ENCODE data around the gene TOM1L2. TPM values are rescaled to one million over a fixed set of nuclear protein-coding genes. Genes with fewer than 3 reads are reported as not detected.

The TOM1L2 gene
- total RNA-seq, 3 donors from 2014 or later = 67.8 to 101 (median 87.7) TPM

DNA sequence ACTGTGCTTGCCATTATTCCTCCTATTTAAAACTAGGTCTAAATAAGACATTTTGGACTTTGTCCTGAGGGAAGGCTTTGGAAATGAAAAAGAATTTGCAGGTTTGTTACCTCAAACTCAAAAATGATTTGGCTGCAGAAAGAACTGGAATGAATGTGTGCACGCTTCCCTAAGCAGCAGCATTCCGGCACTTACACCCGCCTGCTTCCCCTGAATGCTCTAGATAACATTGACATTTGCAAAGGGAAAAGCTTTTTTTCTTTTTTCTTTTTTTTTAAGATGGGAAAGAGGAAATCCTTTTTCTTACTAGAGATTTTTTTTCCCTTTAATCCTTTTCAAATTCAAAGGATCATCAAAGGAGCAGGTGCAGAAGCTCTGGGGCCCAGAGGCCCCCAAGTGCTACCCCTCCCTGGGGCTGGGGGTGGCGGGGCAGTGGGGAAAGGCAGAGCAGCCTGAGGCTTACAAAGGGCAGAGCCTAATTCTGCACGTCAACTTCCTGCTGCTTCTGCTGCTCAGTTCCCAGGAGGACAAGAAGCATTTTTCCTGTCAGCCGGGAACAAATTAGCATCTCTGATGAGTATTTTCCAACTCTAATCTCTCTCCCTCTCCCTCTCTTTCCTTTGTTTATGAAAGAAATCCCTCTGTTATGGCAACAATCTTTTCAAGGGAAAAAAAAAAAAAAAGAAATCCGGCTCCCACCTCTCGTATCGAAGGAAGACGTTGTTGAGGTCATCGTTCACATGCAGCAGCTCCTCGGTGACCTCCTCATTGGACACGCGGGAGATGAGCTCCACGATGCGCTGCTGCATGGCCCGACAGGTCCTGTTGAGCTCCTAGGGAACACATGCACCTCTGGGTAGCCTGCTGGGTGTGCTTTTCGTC, 103.3 kb downstream of the TOM1L2 start:
- Histone ChIP-seq H3K4me1 (ENCODE audit: low read depth) (no peaks in the 10 kb centered on the region), H3K36me3 (ENCODE audit: low read depth) (no peaks in the 10 kb centered on the region), H3K4me3 (no peak overlapping the region), H3K9me3 (no peaks in the 10 kb centered on the region)
- DNase-seq (no peak), ATAC-seq (no peak)
- intact Hi-C loops (cut with DNase I, micrococcal nuclease) = no loop called here
- TF ChIP-seq, protein P1, sequence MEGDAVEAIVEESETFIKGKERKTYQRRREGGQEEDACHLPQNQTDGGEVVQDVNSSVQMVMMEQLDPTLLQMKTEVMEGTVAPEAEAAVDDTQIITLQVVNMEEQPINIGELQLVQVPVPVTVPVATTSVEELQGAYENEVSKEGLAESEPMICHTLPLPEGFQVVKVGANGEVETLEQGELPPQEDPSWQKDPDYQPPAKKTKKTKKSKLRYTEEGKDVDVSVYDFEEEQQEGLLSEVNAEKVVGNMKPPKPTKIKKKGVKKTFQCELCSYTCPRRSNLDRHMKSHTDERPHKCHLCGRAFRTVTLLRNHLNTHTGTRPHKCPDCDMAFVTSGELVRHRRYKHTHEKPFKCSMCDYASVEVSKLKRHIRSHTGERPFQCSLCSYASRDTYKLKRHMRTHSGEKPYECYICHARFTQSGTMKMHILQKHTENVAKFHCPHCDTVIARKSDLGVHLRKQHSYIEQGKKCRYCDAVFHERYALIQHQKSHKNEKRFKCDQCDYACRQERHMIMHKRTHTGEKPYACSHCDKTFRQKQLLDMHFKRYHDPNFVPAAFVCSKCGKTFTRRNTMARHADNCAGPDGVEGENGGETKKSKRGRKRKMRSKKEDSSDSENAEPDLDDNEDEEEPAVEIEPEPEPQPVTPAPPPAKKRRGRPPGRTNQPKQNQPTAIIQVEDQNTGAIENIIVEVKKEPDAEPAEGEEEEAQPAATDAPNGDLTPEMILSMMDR (IDR thresholded peaks at IDR 0.05) = no peak

- Histone ChIP-seq H3K4me3 (no peak overlapping the region), H3K9me3 (no peaks in the 10 kb centered on the region), H3K36me3 (ENCODE audit: low read depth) (no peaks in the 10 kb centered on the region), H3K4me1 (ENCODE audit: low read depth) (no peaks in the 10 kb centered on the region)
- intact Hi-C loops (cut with DNase I, micrococcal nuclease) = no loop called here
- ATAC-seq = no peak
- no peak for DNase-seq
- TF ChIP-seq, protein P1 (IDR thresholded peaks at IDR 0.05) = no peak
Measured at GRCh38 chr17:17866897-17867296, 105.3 kb downstream of the TOM1L2 start.

DNA sequence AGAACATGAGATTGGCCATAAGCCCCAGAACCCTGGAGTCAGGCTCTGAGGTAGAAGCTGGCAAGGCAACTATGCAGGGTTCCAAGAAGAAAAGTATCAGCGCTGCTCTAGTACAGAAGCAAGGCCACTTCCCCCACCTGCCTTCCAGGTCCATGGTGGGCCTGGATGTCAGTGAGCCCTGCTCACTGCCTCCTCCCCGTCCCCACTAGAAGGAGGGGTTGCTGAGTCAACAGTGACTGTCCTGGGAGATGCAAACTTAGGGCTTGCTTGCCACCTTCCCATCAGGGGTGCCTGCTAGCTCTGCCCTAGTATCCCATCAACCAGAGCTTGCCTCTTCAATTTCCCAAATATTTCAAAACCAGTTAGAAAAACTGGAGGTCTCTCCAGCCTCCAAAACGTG, 105.8 kb downstream of the TOM1L2 start:
- DNase-seq (no peak), ATAC-seq (no peak)
- Histone ChIP-seq H3K36me3 (ENCODE audit: low read depth) (no peaks in the 10 kb centered on the region), H3K4me1 (ENCODE audit: low read depth) (no peaks in the 10 kb centered on the region), H3K4me3 (no peak overlapping the region), H3K9me3 (no peaks in the 10 kb centered on the region)
- TF ChIP-seq, protein P1 (IDR thresholded peaks at IDR 0.05) = no peak
- intact Hi-C loops (cut with DNase I, micrococcal nuclease) = no loop called here

DNA sequence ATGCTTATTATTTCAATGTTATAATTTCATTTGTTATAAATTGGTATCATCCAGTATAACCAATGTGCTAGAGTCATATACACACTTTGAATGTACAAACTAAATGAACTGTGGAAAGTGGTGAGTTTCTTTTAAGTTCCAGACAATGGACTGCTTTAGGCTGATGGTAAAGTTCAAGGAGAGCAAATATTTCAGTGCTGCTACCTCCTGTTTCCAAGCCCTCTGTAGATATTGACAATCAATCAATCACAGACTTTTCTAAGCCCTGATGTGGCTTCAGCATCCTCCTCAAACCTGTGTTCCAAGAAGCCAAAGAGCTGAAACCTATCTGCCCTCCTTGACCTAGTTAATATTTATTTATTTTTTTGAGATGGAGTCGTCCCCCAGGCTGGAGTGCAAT, 107.2 kb downstream of the TOM1L2 start:
- ATAC-seq (no peak), DNase-seq (no peak)
- Histone ChIP-seq H3K36me3 (ENCODE audit: low read depth) (no peaks in the 10 kb centered on the region), H3K9me3 (no peaks in the 10 kb centered on the region), H3K4me1 (ENCODE audit: low read depth) (no peaks in the 10 kb centered on the region), H3K4me3 (no peak overlapping the region)
- intact Hi-C loops (cut with DNase I, micrococcal nuclease) = no loop called here
- TF ChIP-seq, protein P1 (IDR thresholded peaks at IDR 0.05) = no peak

DNA sequence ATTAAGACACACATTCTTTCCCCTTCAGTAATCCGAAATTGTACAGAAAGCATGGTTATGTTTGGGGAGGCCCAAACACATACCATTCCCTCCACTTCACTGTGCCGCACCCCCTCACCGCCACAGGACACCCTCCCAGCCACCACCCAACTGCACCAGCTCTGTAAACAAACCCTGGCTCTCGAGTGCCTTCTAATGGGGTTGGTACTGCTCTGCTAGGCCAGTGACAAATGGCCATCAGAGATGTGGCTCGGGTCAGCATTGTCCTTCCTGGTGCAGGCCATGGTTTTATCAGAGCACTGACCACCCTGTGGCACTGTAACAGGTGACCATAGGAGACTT, 111.5 kb downstream of the TOM1L2 start:
- no peaks in the 10 kb centered on the region for H3K4me1 ChIP-seq (ENCODE audit: low read depth)
- peak; percentile 10 for ATAC-seq
- no peaks in the 10 kb centered on the region for H3K9me3 ChIP-seq
- TF ChIP-seq, protein P1 (IDR thresholded peaks at IDR 0.05) = no peak
- intact Hi-C loops (cut with DNase I, micrococcal nuclease) = loop anchor here in 1 of 2 donors (2.0 to 5.0 kb wide), 2 partner anchors 48 to 180 kb away; partner anchors contain the start of gene RAI1
- no peak for DNase-seq
- H3K36me3 ChIP-seq (ENCODE audit: low read depth) = no peaks in the 10 kb centered on the region
- H3K4me3 ChIP-seq = no peak overlapping the region

Data from mucosa of descending colon (tissue), 3 donors.